Panc1 (cell line): ENCODE measurements around the gene BIRC7.

Experiments used
- SIN3A ChIP-seq: IDR thresholded peaks from 2 replicates; pipeline ENCODE4 v1.6.1; 2012; ENCODE audit warnings: low read depth, mild to moderate bottlenecking, low read length, moderate library complexity, borderline replicate concordance; ENCODE audit not compliant: insufficient read depth
- TF ChIP-seq, protein P1 (sequence below), 2 experiments: IDR thresholded peaks; 2 replicates each; pipeline ENCODE4 v1.6.1; 2011 to 2012; ENCODE audit warnings: low read depth in 2 of 2, control low read depth in 1 of 2, low read length in 1 of 2, mild to moderate bottlenecking in 1 of 2, moderate library complexity in 1 of 2; ENCODE audit not compliant: insufficient read depth in 1 of 2

DNA sequence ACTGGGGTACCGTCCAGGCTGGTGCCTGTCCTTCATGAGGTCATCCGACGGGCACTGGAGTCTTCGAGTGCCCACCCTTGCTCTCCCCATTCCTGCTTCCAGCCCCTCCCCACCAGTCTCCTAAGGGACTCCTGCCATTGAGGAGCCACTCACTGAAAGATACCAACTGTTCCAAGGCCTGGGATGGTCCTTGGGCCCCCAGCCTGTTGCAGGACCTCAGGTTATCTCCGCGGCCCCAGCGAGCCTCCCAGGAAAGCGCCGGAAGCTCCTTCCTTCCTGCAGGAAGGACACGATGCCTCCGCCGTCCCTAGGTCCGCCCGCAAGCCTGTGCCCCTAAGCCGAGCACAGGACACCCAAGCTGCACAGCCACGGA, 17.3 kb downstream of the BIRC7 start:
- TF ChIP-seq, protein P1, sequence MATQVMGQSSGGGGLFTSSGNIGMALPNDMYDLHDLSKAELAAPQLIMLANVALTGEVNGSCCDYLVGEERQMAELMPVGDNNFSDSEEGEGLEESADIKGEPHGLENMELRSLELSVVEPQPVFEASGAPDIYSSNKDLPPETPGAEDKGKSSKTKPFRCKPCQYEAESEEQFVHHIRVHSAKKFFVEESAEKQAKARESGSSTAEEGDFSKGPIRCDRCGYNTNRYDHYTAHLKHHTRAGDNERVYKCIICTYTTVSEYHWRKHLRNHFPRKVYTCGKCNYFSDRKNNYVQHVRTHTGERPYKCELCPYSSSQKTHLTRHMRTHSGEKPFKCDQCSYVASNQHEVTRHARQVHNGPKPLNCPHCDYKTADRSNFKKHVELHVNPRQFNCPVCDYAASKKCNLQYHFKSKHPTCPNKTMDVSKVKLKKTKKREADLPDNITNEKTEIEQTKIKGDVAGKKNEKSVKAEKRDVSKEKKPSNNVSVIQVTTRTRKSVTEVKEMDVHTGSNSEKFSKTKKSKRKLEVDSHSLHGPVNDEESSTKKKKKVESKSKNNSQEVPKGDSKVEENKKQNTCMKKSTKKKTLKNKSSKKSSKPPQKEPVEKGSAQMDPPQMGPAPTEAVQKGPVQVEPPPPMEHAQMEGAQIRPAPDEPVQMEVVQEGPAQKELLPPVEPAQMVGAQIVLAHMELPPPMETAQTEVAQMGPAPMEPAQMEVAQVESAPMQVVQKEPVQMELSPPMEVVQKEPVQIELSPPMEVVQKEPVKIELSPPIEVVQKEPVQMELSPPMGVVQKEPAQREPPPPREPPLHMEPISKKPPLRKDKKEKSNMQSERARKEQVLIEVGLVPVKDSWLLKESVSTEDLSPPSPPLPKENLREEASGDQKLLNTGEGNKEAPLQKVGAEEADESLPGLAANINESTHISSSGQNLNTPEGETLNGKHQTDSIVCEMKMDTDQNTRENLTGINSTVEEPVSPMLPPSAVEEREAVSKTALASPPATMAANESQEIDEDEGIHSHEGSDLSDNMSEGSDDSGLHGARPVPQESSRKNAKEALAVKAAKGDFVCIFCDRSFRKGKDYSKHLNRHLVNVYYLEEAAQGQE (IDR thresholded peaks at IDR 0.05; ENCODE audit: insufficient read depth in 1 of 2, low read depth in 2 of 2, low read length in 1 of 2), result no peak
- no peak for TF ChIP-seq SIN3A
